Skeletal muscle cell (primary cell): ENCODE results near the gene SMAD5.

Source experiments
- DNase-seq: peaks from one replicate; pipeline ENCODE4 v3.0.0-alpha.2; 2010; ENCODE audit warnings: low read depth
- H3K4me3 ChIP-seq: 2 replicates; pipeline ENCODE4 v1.5.1; 2011; ENCODE audit warnings: low read depth, mild to moderate bottlenecking, control low read depth, low read length, moderate library complexity

The SMAD5 gene

DNA sequence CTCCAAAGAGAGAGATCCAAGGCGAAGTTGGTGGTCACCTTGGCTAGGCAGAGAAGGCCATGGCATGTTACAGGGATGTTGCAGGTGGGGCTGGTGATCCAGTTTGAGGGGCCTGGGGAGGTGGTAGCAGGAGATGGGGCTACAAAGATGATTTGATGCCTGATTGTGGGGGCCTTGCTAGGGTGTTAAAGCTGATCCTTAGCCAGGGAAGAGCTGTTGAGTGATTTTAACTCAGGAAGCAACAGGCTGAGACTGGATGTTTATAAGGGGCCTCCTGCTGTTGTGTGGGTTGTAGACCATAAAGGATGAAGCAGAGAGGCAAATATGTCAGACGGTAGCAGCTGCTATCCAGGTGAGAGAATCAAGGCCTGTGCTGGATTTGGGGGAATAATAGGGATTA lies 19.0 kb upstream of the SMAD5 start:
- no peak overlapping the region for H3K4me3 ChIP-seq
- DNase-seq: no peak

DNA sequence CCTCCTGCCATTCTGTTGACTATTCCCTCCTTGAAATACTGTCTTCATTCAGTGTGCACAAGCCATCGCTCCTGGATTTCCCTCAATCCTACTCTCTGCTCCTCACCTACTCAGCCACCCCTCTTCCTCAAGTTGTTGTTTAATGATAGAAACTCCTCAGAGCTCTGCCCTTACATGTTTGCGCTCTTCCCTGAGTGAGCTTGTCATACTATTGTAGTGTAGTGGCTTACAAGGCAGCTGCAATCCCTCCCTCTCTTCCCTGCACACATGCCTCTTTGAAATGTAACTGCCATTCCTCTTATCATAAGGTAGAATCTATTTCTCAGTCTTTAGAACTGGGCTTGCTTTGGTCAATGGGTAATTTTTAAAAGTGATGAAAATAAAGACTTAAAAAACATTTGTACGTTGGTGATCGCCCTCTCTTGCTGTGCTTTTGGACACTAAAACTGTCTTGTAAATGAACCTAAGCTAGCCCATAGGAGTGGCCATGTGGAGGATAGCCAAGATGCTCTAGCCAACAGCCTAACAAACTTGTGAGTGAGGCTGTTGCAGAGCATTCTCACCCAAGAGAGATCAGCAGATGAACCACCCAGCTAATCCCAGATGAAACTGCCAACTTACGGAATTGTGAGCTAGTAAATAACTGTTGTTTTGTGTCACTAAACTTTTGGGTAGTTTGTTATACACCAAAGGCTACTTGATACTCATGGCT lies 18.1 kb upstream of the SMAD5 start:
- H3K4me3 ChIP-seq: no peak overlapping the region
- DNase-seq: no peak

DNA sequence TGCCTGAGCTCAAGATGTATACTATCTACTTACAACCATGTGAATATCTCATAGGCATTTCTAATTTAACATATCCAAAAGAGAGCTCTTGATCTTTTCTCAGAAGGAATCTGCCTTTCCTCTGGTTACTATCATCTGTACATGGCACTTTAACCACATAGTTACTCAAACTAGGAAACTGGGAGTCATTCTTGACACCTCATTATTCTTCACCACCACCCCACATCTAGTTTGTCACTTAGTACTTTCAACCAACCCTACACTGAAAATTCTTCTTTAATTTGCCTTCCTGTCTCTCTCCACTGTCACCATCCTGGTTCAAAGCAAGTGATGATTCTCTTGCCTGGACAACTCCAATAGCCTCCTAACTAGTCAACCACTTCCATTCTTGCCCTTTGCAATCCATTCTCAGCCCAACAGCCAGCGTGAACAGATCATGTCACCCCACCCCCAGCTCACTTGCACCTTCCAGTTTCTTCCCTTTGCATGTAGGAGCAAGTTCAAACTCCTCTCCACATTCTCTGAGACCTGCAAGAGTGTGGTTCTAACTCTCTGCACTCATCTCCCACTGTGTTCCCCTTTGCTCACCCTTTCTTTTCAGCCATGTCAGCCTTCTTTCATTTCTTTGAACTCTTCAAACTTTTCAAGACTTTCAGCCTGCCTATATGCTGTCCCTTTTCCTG lies 17.3 kb upstream of the SMAD5 start:
- no peak overlapping the region for H3K4me3 ChIP-seq
- DNase-seq: no peak

DNA sequence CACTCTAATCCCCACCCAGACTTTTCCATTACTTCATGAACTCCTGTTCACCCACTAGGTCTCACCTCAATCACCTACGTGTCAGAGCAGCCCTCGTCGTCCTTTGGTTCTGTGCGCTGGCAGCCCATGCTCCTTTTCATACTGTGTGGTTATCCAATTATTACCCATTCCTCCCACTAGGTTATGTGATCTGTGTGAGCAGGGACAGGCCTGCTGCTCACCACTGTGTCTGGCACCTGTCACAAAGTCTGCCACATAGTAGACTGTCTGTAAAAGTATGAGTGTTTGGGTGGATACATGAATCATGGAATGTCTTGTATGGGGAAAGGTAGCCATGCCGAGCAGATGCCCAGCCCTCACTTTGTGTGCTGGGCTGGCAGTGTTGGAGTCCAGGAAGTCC lies 12.1 kb upstream of the SMAD5 start:
- H3K4me3 ChIP-seq: no peak overlapping the region
- DNase-seq: no peak

DNA sequence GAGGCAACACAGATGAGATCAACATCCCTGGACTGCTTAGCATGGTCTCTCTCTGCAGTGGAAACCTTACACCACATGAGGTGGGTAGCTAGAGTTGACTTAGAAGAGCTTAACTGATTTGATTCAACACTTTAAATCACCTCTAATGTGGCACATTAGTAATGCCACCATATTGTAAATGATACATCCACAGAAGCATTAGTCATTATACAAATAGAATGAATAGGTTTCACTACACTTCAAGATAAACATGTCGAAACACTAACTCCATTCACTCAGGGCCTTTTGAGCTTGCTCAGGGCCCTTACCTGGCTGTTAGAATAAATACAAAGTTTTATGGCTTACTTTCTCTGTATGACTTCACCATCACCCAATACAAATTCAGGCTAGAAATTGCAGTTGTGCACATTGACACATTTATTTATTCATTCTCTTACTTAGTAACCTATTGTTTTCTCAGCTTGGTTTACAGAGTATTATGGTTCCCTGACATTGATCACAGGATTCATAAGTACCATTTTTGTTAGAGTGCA lies 9.3 kb upstream of the SMAD5 start:
- DNase-seq: no peak
- H3K4me3 ChIP-seq: no peak overlapping the region

DNA sequence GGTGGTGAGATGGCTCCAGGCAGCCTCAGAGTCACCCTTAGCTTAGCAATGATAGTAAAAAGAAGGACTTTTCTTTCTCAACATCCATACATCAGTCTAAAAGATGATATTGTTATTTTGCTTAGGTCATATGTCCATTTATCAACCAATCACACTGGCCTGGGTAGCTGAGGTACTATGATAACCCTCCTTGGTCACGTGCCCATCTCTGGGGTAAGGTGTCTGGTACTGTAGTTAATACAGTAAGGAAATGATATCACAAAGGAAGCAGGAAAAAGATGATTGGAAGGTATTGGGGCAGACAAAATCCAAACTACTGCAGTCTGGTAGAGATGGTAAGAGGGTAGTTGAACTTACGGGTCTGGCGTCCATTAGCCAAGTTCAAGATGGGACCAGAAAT lies 5.1 kb upstream of the SMAD5 start:
- no peak overlapping the region for H3K4me3 ChIP-seq
- DNase-seq: no peak

DNA sequence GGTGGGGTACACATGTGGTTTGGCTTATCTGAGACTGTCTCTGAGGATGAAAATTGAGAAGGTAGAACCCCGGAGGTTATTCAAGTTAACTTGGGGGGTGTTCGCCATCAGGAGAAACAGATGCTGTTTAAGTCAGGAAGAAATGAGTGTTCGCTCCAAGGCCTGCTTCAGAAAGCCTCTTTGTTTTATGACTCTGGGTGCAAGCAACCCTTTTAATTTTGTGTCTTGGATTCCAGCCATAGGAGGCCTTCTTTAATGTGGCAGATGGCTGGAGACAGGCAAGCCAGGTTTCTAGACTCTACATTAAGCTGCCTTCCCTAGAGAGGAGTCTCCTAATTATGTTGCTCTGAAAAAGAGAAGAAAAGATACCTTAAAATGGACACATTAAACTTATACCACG lies 4.2 kb upstream of the SMAD5 start:
- no peak for DNase-seq

DNA sequence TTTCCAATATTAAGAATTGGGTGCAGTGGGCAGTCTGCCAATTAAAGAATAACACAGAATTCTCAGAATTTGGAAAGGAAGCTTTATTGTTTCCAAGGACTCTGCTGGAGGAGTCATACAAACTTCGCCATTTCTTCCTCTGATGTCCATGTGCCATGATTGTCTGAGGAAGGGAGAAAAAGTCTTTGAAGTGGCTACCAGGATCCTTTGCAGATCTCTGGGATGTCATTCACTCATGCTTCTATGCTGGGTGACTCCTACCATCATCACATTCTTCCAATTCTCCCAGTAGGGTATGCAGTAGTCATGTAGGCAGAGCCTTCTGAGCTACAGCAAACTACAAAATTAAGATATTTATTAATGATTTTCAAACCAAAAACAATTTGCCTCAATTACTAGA lies 3.2 kb upstream of the SMAD5 start:
- DNase-seq: no peak
- H3K4me3 ChIP-seq: no peak overlapping the region

More for the DNA sequence above, 4.2 kb upstream of the SMAD5 start:
- no peak overlapping the region for H3K4me3 ChIP-seq

DNA sequence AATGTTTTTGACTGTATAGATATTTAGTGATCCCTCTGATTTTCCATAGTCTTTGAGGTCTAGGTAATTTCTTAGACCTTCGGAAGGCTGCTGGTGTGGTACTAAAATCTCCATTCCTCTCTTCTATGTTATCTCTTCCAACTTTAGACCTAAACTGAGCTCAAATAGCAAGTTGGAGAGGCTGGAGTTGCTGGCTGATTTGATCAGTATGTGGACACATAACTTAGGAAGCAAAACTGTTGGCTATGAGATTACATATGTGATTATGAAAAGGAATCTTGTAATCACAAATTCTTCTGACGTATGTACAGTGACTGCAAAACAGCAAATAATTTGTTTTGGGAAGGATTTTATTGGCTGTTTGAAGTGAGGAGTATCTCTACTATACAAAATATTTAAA lies 2.1 kb upstream of the SMAD5 start:
- H3K4me3 ChIP-seq: no peak overlapping the region
- DNase-seq: no peak

DNA sequence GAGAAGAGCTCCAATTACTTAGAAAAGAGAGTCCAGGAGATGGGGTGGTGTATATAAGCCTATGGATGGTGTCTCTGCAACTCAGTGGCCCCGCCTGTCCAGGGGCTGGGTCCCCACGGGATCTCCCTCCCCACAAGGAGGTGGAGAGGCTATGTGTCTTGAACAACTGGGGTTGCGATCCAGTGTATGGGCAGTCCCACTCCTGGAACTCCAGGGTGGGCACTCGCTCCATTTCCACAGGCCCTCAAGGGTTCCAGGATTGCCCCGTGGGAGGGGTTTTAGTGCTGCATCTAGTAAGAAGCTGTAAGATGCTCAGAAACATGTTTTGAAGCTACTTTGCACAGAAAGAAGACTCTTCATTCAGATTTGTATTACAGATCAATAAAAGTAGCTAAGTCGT lies 558 bp upstream of the SMAD5 start:
- no peak for DNase-seq
- H3K4me3 ChIP-seq: peak overlapping the region; percentile 90

DNA sequence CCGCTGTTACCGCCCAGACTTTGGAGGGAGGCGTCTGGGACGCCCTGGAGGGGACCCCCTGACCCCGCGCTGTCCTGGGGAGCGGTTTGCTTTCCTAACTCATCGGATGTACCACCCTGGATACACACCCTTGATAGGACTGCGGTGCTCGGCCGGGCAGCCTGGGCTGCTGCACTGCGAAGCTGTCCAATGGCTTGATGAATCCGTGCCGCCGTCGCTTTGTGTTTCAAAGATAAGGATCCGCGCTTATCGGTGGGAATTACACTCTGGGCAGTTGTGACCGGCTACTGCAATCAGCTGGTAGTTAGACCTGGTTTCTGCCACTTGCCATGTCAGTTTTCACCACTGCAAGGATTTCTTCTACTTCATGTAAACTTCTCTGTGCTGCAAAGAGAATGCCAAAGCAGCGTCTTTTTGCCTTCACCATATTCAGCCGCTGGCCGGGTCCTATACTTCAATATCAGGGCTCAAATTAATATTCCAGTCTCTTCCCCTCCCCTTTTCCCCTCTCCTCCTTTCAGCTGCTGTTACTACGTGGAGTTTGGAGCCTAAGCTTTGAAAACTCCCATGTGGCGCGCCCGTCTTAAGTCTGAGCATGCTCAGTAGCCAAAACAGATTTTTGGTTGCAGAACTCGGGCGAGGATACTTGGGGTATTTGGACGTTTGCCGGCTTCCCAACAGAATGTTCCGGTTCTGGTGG lies 727 bp downstream of the SMAD5 start:
- no peak for DNase-seq

DNA sequence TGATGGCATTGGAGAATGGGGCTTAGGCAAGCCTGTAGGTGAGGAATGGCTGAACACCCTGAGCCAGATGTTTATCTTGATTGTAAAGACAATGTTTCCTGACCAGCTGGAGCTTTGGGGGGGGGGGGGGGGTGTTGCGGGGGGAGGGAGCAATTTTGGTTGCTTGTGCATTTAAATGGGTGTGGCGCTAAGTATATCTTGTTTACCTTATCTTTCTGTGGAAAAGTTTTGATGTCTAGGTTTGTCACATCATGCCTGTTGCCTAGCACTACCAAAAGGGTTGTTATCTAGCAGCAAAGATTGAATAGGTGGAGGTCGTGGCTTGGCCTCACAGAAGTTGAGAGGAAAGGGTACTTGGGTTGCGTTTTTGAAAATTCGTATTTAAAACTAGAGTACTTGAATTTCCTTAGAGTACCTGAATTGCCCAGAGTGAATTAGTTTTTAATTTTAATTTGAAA lies 1.3 kb downstream of the SMAD5 start:
- peak overlapping the region; percentile 90 for H3K4me3 ChIP-seq
- DNase-seq: no peak

More for the DNA sequence above, 727 bp downstream of the SMAD5 start:
- H3K4me3 ChIP-seq: peak overlapping the region; percentile 90

DNA sequence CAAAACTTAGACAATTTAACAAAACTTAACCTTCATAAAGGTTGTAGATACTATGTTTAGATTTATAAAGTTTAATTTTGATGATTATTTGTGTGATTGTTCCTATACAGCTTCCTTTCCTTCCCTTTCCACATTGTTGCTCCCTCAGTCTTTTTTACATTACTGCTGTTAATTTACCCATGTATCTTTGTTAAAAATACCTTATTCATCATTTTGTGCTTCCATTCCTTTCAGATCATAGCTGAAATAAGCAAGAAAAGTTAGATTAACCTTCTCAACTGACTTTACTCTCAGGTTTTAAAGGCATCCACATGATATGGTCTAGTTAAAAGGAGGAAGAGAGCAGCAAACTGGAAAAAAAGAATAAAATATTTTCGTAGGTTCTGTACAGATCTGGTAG lies 2.0 kb downstream of the SMAD5 start:
- peak overlapping the region; percentile 90 for H3K4me3 ChIP-seq

DNA sequence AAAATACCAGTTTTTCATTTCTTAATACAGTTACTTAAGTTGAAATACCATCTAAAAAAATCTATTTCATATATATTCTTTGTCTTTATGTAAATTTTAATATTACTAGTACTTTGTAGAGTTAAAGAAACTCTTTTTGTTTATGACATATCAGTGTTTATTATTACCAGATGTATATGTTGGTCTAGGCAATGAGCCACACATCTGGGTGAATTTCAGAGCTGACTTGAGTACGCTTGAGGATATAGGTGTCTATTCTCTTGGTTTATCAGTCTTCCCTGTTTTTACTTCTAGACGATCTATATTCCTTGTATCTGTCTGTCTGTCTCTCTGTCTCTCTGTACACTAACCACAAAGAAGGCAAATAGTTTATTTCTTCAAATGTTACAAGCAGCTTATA lies 2.9 kb downstream of the SMAD5 start:
- no peak overlapping the region for H3K4me3 ChIP-seq
- DNase-seq: no peak

More for the DNA sequence above, 2.0 kb downstream of the SMAD5 start:
- no peak for DNase-seq

DNA sequence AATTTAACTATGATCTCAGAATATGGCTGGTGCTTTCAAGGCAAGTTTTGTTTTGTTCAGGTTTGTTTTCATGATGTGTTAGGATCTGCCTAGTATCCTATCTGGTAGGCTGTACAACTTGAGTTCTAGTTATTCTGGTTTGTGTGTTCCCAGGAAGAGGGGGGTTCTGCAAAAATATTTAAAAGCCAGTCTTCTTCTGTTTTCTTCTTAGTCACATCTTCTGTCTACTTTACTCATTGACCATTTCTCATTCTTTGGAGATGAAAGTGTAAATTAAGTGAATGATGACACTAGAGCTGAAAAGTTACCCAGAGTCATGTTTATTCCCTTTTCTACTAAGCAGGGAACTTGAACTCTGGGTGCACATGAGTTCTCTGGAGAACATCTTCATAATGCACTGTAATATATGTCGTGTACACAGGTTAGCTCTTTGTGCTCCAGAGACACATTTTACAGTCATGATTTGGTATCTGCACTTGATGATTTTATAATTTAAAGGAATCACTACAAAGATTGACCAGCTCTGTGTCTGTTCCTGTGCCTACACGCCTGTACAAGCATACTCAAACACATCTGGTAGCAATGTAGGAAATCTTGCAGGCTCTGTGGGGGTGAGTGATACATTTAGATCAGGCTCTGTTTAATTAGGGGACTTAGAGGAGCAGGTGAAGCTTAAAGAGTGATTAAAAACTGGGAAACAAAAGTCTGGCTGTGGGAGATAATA lies 5.0 kb downstream of the SMAD5 start:
- no peak for DNase-seq
- no peak overlapping the region for H3K4me3 ChIP-seq

DNA sequence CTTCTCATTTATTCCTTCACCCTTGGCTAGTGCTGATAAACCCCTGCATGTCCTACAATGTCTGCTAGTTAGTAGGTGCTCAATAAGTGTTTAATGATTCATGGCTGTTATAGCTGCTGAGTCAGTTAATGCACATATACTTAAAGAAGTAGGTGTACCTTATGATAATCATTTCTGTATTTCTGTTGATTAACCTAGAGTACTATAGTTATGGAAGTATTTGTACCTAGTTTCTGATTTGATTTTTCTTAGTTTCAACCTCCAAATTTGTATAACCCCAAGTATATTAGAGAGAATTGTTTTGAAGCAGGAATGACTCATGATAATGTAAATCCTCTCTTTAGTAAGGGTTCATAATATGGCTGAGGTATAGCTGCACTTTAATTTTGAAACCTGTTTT lies 8.9 kb downstream of the SMAD5 start:
- no peak for DNase-seq
- H3K4me3 ChIP-seq: no peak overlapping the region

DNA sequence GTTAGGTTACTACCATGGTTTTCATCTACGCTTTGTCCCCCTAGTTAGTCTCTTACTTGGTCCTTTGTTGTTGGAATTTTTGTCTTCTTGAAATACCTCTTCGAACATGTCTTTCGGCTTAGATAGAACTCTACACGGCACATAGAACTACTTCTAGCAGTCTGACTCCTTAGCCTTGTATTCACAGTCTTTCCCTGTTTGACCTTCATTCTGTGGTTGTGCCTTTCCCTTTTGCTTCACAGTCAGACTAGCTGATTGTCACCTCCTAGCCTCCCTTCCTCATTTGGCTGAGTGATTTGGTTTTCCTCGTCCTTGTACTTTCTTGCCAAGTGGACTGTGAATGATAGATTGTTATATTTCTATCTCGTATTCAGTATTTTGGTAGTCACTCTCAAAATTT lies 10.7 kb downstream of the SMAD5 start:
- no peak for DNase-seq
- H3K4me3 ChIP-seq: no peak overlapping the region

DNA sequence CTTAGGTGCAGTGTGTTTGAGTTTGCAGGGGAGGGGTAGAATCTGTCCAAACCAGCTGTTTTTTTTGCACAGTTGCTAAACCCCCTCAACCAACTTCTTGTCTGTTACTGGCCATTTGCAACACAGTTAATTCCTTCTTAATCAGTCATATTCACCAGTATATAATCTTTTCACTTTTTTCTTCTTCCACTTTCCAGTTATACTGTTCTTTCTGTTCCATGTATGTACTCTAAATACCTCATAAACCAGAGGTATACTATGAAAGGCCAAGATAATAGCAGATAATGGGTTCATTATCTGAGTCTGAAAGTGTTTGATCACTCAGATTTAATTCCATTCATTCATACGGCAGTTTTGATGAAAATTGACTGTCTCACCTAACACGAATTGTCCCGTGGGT lies 11.1 kb downstream of the SMAD5 start:
- H3K4me3 ChIP-seq: no peak overlapping the region
- DNase-seq: no peak

DNA sequence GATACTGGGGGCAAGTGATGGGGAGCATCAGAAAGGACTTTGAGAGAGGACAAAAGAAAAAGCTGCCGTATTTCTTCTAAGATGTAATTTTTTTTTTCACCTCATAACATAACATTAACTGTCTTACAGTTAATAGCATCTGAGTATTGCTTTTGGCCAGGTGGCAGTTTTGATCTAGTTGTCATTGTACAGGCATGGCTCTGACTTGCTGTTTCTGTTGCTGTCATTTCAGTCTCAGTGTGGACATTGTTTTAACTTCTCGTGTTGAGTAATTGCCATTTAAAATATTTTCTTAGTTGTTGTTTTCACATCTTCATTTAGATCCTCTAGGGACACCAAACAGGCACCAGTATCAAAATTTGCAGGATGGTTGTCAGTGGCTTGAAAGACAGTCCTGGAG lies 12.4 kb downstream of the SMAD5 start:
- H3K4me3 ChIP-seq: no peak overlapping the region
- DNase-seq: no peak

DNA sequence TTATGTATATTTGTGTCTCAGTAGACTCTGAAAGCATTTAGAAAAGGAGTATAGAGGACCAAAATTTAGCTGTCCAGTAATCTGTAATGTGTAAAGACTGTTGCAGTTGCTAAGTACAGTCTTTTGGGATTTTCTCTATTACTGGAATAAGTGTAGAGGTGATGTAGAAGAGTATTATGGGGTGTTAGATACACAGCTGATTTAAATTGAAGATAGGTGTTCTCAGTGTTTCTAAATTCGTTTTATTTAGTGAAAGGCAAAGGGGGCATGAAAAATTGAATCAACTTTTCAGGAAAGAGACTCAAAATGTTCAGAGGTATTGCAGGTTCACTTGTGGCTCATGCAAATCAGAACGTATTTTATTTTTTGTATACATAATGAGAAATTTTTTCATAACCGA lies 13.6 kb downstream of the SMAD5 start:
- no peak for DNase-seq

More for the DNA sequence above, 13.6 kb downstream of the SMAD5 start:
- H3K4me3 ChIP-seq: no peak overlapping the region
